Measurements from ENCODE around the gene CRTC2.

The CRTC2 gene

DNA sequence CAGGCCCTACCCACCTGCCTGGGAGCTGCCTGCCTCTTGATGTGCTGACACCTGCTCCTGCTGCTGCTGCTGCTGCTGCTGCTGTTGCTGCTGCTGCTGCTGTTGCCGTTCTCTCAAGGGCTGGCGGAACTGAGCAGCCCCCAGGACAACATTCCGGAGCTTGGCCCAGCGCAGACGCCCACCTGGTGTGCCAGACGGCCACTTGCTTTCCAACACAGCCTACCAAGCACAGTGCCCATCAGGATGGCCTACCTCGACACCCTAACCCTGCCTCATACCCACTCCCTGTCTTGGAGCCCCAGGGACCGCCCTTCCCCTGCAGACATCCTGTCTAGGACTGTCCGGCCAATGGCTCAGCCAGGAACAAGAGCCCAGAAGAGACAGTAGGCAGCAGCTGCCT is 23.7 kb downstream of the CRTC2 start:
- no peaks in the 10 kb centered on the region for H3F3A ChIP-seq (ENCODE audit: low read depth)
- TF ChIP-seq, protein P1, sequence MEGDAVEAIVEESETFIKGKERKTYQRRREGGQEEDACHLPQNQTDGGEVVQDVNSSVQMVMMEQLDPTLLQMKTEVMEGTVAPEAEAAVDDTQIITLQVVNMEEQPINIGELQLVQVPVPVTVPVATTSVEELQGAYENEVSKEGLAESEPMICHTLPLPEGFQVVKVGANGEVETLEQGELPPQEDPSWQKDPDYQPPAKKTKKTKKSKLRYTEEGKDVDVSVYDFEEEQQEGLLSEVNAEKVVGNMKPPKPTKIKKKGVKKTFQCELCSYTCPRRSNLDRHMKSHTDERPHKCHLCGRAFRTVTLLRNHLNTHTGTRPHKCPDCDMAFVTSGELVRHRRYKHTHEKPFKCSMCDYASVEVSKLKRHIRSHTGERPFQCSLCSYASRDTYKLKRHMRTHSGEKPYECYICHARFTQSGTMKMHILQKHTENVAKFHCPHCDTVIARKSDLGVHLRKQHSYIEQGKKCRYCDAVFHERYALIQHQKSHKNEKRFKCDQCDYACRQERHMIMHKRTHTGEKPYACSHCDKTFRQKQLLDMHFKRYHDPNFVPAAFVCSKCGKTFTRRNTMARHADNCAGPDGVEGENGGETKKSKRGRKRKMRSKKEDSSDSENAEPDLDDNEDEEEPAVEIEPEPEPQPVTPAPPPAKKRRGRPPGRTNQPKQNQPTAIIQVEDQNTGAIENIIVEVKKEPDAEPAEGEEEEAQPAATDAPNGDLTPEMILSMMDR (conservative IDR thresholded peaks at IDR 0.05; ENCODE audit: low read length) = no peak
- no peak for TF ChIP-seq EZH2phosphoT487 (IDR thresholded peaks at IDR 0.05; ENCODE audit: borderline replicate concordance)
- no peaks in the 10 kb centered on the region for H3K4me1 ChIP-seq (ENCODE audit: insufficient read depth, low read length, poor library complexity, severe bottlenecking)
- H3K9me2 ChIP-seq (replicated peaks; ENCODE audit: low read depth, low read length) = no peaks in the 10 kb centered on the region
- peaks cover 40% of the 10 kb centered on the region; the same call in 1 of the 2 replicates for H3K36me3 ChIP-seq (ENCODE audit: insufficient read depth, low read length)
- no peaks in the 10 kb centered on the region for H3K9me3 ChIP-seq (ENCODE audit: insufficient read depth, low read depth, low read length)
- H3K4me2 ChIP-seq (ENCODE audit: low read depth, low read length, poor library complexity, severe bottlenecking) = no peak overlapping the region
- H3K79me2 ChIP-seq (ENCODE audit: insufficient read depth, low read length) = no peaks in the 10 kb centered on the region
- no peak overlapping the region for H3K9ac ChIP-seq (ENCODE audit: low read depth, low read length, poor library complexity, severe bottlenecking)
- no peak overlapping the region for H3K4me3 ChIP-seq (ENCODE audit: low read length, poor library complexity, severe bottlenecking)
- no peak overlapping the region for H2AFZ ChIP-seq (ENCODE audit: low read length)
- no peaks in the 10 kb centered on the region for H3K27me3 ChIP-seq (ENCODE audit: insufficient read depth, low read length, poor library complexity, severe bottlenecking)
- no peaks in the 10 kb centered on the region for H4K20me1 ChIP-seq (ENCODE audit: insufficient read depth, low read length, poor library complexity, severe bottlenecking)

DNA sequence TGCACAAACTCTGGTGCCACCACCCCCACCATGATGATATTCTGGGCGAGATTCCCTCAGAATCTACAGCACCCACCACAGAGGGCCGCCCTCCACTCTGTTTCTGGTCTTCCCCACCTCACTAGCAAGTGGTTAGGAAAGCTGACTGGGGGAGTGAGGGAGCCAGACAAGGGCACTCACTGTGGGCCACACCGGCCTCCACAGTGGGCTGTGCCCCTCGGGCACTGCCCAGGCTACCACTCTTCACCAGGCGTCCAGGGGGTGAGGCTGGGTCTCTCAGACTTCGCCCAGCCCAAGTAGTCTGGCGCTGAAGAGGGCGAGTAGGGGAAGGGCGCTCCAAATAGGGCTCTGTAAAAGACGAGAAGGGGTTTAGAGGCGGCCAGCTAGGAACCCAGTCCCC is 24.5 kb downstream of the CRTC2 start:
- no peaks in the 10 kb centered on the region for H3K9me3 ChIP-seq (ENCODE audit: insufficient read depth, low read depth, low read length)
- H3K79me2 ChIP-seq (ENCODE audit: insufficient read depth, low read length) = no peaks in the 10 kb centered on the region
- H3K27me3 ChIP-seq (ENCODE audit: insufficient read depth, low read length, poor library complexity, severe bottlenecking) = no peaks in the 10 kb centered on the region
- no peak overlapping the region for H3K4me2 ChIP-seq (ENCODE audit: low read depth, low read length, poor library complexity, severe bottlenecking)
- H4K20me1 ChIP-seq (ENCODE audit: insufficient read depth, low read length, poor library complexity, severe bottlenecking) = no peaks in the 10 kb centered on the region
- TF ChIP-seq, protein P1 (conservative IDR thresholded peaks at IDR 0.05; ENCODE audit: low read length) = no peak
- no peak for TF ChIP-seq EZH2phosphoT487 (IDR thresholded peaks at IDR 0.05; ENCODE audit: borderline replicate concordance)
- no peaks in the 10 kb centered on the region for H3F3A ChIP-seq (ENCODE audit: low read depth)
- no peaks in the 10 kb centered on the region for H3K9me2 ChIP-seq (replicated peaks; ENCODE audit: low read depth, low read length)
- no peak overlapping the region for H3K4me3 ChIP-seq (ENCODE audit: low read length, poor library complexity, severe bottlenecking)
- H3K4me1 ChIP-seq (ENCODE audit: insufficient read depth, low read length, poor library complexity, severe bottlenecking) = no peaks in the 10 kb centered on the region
- no peak overlapping the region for H2AFZ ChIP-seq (ENCODE audit: low read length)
- peaks cover 35% of the 10 kb centered on the region; the same call in 1 of the 2 replicates for H3K36me3 ChIP-seq (ENCODE audit: insufficient read depth, low read length)
- H3K9ac ChIP-seq (ENCODE audit: low read depth, low read length, poor library complexity, severe bottlenecking) = no peak overlapping the region

DNA sequence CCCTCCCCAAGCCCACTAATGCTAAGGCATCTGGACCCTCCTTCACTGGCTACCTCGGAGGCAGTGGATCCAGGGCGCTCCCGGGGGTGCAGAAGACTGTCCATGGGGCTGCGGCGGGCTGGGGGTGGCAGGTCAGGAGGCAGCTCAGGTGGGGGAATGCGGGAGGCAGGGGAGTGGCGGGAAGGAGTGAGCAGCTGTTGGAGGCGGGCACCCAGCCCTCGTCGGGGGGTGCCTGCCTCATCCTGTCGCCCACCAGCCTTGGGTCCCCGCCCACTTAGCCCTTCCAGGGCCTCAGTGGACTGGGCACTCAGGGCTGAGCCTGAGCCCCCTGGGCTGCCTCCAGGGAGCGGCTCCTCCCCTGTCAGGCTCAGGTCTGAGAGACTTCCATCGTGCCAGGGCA is 25.0 kb downstream of the CRTC2 start:
- H3K4me2 ChIP-seq (ENCODE audit: low read depth, low read length, poor library complexity, severe bottlenecking) = no peak overlapping the region

More for the DNA sequence above, 25.0 kb downstream of the CRTC2 start:
- Histone ChIP-seq H3F3A (ENCODE audit: low read depth) (no peaks in the 10 kb centered on the region), H3K4me1 (ENCODE audit: insufficient read depth, low read length, poor library complexity, severe bottlenecking) (no peaks in the 10 kb centered on the region), H2AFZ (ENCODE audit: low read length) (no peak overlapping the region), H3K9ac (ENCODE audit: low read depth, low read length, poor library complexity, severe bottlenecking) (no peak overlapping the region), H3K36me3 (ENCODE audit: insufficient read depth, low read length) (peaks cover 35% of the 10 kb centered on the region; the same call in 1 of the 2 replicates), H3K27me3 (ENCODE audit: insufficient read depth, low read length, poor library complexity, severe bottlenecking) (no peaks in the 10 kb centered on the region), H4K20me1 (ENCODE audit: insufficient read depth, low read length, poor library complexity, severe bottlenecking) (no peaks in the 10 kb centered on the region), H3K4me3 (ENCODE audit: low read length, poor library complexity, severe bottlenecking) (no peak overlapping the region), H3K9me2 (replicated peaks; ENCODE audit: low read depth, low read length) (no peaks in the 10 kb centered on the region), H3K79me2 (ENCODE audit: insufficient read depth, low read length) (no peaks in the 10 kb centered on the region), H3K9me3 (ENCODE audit: insufficient read depth, low read depth, low read length) (no peaks in the 10 kb centered on the region)
- TF ChIP-seq, protein P1 (conservative IDR thresholded peaks at IDR 0.05; ENCODE audit: low read length) = no peak
- TF ChIP-seq EZH2phosphoT487 (IDR thresholded peaks at IDR 0.05; ENCODE audit: borderline replicate concordance) = no peak
